GM18507 (cell line): ENCODE results near the gene S100A7A.

ENCODE experiments used
- DNase-seq: peaks from one replicate; pipeline ENCODE4 v3.0.0; 2011; ENCODE audit warnings: low read depth; ENCODE audit not compliant: insufficient read length; ENCODE audit errors: extremely low spot score
- FAIRE-seq: peaks from 2 replicates; lab custom pipeline; 2011; peaks lifted over from hg19 to GRCh38; lab: Jason Lieb, UNC

The S100A7A gene

GRCh38 chr1:153415850-153416570 lies at the start of gene S100A7A:
TSS of gene S100A7A (plus strand) at chr1:153416520. CDS start at chr1:153418083, 1,563 bp downstream.
- FAIRE-seq, result no peak

GRCh38 chr1:153367090-153367489 lies 49.2 kb upstream of the S100A7A start:
- FAIRE-seq, result no peak
- no peak for DNase-seq

More at GRCh38 chr1:153415850-153416570, at the start of gene S100A7A:
- no peak for DNase-seq

GRCh38 chr1:153368495-153368894 lies 47.8 kb upstream of the S100A7A start:
- no peak for FAIRE-seq
- no peak for DNase-seq

GRCh38 chr1:153370146-153370545 lies 46.2 kb upstream of the S100A7A start:
- DNase-seq, result no peak
- no peak for FAIRE-seq

GRCh38 chr1:153371231-153371630 lies 45.1 kb upstream of the S100A7A start:
- FAIRE-seq (no peak), DNase-seq (no peak)

GRCh38 chr1:153372571-153372970 lies 43.7 kb upstream of the S100A7A start:
- DNase-seq (no peak), FAIRE-seq (no peak)

- no peak for FAIRE-seq
- DNase-seq, result no peak
Measured at GRCh38 chr1:153374071-153374470, 42.2 kb upstream of the S100A7A start.

- DNase-seq, result no peak
- no peak for FAIRE-seq
Measured at GRCh38 chr1:153375511-153375910, 40.8 kb upstream of the S100A7A start, which contains the start of gene S100A12. TSS of gene S100A12 (minus strand) at chr1:153375621. CDS start at chr1:153374592, 1,029 bp downstream.

GRCh38 chr1:153379591-153379990 lies 36.7 kb upstream of the S100A7A start:
- DNase-seq (no peak), FAIRE-seq (no peak)

- DNase-seq (no peak), FAIRE-seq (no peak)
Measured at GRCh38 chr1:153380711-153381110, 35.6 kb upstream of the S100A7A start.

GRCh38 chr1:153384958-153385580 lies 31.3 kb upstream of the S100A7A start:
- DNase-seq, result no peak
- no peak for FAIRE-seq

GRCh38 chr1:153386500-153386901 lies 29.8 kb upstream of the S100A7A start:
- no peak for DNase-seq
- FAIRE-seq, result no peak

GRCh38 chr1:153387001-153387400 lies 29.3 kb upstream of the S100A7A start:
- FAIRE-seq, result no peak
- DNase-seq, result no peak

- DNase-seq, result no peak
- no peak for FAIRE-seq
Measured at GRCh38 chr1:153387785-153388184, 28.5 kb upstream of the S100A7A start.

GRCh38 chr1:153389401-153389800 lies 26.9 kb upstream of the S100A7A start:
- DNase-seq (no peak), FAIRE-seq (no peak)

GRCh38 chr1:153389973-153390879 lies 26.1 kb upstream of the S100A7A start:
- no peak for FAIRE-seq
- no peak for DNase-seq

GRCh38 chr1:153390938-153391710 lies 25.2 kb upstream of the S100A7A start, which contains the start of gene S100A8:
TSS of gene S100A8 (minus strand) at chr1:153391073. CDS start at chr1:153390535, 538 bp downstream.
- FAIRE-seq (no peak), DNase-seq (no peak)

- no peak for FAIRE-seq
- no peak for DNase-seq
Measured at GRCh38 chr1:153392258-153392657, 24.1 kb upstream of the S100A7A start.

- FAIRE-seq (no peak), DNase-seq (no peak)
Measured at GRCh38 chr1:153392822-153393221, 23.5 kb upstream of the S100A7A start.
